ENCODE measurements around the gene DNAH17. TPM values are rescaled to one million over a fixed set of nuclear protein-coding genes. Genes with fewer than 3 reads are reported as not detected.

The DNAH17 gene
- total RNA-seq, 1 donor from 2014 or later: not detected

- intact Hi-C loops (cut with micrococcal nuclease): no loop called here
Observed at GRCh38 chr17:78460176-78460675, 117.0 kb downstream of the DNAH17 start.

DNA sequence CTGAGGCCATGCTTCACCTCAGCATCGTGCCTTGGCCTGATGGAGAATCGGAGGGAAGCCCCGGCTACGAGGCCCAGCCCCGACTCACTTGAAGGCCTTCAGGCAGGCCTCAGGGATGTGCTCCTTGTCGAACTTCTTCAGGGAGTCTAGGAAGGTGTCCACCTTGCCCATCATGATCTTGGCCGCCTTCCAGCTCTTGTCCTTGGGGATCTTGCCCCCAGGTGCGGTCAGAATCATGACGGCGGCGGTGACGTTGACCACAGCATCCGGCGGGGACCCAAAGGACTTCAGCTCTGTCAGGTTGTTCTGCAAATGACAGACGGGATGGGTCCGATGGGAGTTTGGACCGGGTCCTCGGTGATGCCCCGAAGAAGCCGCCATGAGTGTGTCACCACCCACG lies 117.5 kb downstream of the DNAH17 start:
- intact Hi-C loops (cut with micrococcal nuclease): no loop called here

DNA sequence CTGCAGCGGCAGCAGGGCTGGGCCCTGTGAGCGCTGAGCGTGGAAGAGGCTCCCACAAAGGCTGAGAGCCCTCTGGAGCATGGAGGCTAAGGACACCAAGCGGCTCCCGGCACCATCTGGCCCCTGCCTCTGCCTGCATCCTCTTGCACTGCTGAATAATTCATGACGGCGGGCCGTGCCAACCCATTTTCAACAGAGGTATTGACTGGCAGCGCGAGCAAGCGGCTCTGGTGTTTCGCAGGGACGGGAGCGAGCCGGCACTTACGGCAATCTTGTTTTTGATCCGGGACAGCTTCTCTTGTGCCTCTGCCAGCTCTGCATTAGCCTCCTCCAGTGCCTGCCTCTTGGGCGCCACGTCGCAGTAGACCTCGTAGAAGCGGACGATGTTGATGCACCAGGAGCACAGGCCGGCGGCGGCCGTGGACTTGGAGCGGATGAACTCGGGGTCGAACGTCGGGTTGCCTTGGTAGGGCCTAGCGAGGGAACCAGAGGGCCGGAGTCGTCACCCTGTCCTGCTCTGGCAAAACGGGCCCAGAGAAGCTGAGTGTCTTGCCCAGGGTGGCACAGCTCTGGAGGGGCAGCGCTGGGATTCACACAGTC lies 118.4 kb downstream of the DNAH17 start:
- intact Hi-C loops (cut with micrococcal nuclease): no loop called here

DNA sequence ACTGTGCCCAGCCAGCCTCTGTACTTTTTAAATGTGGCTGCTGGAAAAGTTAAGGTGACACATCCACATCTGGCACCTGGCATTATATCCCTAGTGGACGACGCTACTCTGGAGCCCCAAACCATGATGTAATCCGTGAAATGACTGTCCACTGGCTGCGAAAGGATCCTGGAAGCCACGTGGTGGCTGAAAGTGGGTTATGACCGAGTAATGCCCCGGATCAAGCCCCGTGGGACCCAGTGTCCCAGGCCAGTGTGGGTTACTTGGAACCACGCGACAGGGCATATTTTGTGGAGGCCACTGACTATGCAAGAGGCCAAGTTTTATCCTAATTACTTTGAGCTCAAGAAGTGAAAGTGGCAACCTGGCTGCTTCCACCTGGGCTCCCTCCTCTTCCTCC lies 119.1 kb downstream of the DNAH17 start:
- intact Hi-C loops (cut with micrococcal nuclease): no loop called here

- intact Hi-C loops (cut with micrococcal nuclease): no loop called here
Observed at GRCh38 chr17:78454346-78454745, 122.8 kb downstream of the DNAH17 start.

- intact Hi-C loops (cut with micrococcal nuclease): no loop called here
Observed at GRCh38 chr17:78451753-78452152, 125.4 kb downstream of the DNAH17 start.

GRCh38 chr17:78450696-78451345 lies 126.4 kb downstream of the DNAH17 start:
- intact Hi-C loops (cut with micrococcal nuclease): no loop called here

- intact Hi-C loops (cut with micrococcal nuclease): no loop called here
Observed at GRCh38 chr17:78449983-78450595, 127.1 kb downstream of the DNAH17 start.

GRCh38 chr17:78448356-78448993 lies 128.7 kb downstream of the DNAH17 start:
- intact Hi-C loops (cut with micrococcal nuclease): no loop called here

DNA sequence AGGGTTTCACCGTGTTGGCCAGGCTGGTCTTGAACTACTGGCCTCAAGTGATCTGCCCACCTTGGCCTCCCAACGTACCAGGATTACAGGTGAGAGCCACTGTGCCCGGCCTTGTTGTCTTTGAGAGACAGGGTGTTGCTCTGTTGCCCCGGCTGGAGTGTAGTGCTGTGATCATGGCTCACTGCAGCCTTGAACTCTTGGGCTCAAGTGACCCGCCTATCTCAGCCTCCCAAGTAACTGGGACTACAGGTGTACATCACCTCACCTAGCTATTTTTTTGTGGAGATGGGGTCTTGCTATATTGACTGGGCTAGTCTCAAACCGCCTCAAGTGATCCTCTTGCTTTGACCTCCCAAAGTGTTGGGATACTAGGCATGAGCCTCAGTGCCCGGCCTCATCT lies 130.4 kb downstream of the DNAH17 start:
- intact Hi-C loops (cut with micrococcal nuclease): no loop called here

- intact Hi-C loops (cut with micrococcal nuclease): no loop called here
Observed at GRCh38 chr17:78444392-78444791, 132.8 kb downstream of the DNAH17 start.

DNA sequence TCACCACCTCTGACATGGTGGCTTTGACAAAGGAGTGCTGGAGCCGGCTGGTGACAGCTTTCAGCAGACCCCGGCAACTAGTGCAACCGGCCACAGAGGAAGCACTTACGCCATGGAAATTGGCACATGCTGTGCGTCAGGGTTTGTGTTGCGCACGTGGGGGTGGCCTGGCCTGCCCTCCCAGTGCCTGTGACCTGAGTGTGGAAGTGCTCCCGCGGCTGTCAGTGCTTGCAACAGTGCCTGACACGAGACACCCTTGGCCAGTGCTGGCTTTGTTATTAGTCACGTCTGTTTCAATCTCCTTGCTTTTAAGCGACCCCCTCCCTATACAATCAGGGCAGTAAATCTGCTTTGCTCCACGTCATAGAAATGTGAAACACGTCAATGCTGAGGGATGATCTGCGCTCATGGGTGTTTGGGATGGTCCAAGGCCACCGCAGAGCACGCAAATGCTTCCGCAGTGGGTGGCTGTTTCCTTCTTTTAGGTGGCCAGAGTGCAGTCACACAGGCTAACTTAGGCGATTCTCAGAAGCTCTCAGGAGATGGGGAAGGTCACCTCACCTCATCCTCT lies 134.5 kb downstream of the DNAH17 start:
- intact Hi-C loops (cut with micrococcal nuclease): no loop called here

DNA sequence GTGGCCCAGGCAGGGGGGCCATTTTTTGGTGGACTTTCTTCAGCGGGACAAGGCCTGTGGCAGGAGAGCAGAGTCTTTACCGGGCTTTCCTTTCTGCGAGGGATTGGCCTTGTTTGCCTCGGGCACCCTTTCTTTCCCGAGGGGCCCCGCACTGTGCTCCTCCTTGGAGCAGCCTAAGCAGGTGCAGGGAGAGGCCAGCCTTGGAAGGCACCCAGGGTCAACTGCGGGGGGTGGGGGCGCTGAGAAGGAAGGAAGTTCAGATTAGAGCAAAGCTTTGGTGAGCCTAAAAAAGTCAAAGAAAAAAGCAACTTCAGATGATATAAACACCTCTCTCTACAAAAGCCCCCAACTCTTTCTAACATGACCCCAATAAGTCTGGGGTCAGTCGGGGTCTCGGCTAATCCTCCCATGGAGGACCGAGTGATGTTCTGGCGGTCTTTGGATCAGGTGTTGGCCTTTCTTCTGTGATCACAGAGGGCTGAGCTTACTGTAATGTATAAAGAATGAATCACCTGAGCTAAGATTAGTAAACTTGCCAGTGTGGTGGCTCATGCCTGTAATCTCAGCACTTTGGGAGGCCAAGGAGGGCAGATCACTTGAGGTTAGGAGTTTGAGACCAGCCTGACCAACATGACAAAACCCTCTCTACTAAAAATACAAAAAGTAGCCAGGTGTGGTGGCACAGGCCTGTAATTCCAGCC lies 135.8 kb downstream of the DNAH17 start:
- intact Hi-C loops (cut with micrococcal nuclease): no loop called here

- intact Hi-C loops (cut with micrococcal nuclease): no loop called here
Observed at GRCh38 chr17:78438694-78439325, 138.4 kb downstream of the DNAH17 start.

GRCh38 chr17:78438271-78438691 lies 138.9 kb downstream of the DNAH17 start:
- intact Hi-C loops (cut with micrococcal nuclease): no loop called here

DNA sequence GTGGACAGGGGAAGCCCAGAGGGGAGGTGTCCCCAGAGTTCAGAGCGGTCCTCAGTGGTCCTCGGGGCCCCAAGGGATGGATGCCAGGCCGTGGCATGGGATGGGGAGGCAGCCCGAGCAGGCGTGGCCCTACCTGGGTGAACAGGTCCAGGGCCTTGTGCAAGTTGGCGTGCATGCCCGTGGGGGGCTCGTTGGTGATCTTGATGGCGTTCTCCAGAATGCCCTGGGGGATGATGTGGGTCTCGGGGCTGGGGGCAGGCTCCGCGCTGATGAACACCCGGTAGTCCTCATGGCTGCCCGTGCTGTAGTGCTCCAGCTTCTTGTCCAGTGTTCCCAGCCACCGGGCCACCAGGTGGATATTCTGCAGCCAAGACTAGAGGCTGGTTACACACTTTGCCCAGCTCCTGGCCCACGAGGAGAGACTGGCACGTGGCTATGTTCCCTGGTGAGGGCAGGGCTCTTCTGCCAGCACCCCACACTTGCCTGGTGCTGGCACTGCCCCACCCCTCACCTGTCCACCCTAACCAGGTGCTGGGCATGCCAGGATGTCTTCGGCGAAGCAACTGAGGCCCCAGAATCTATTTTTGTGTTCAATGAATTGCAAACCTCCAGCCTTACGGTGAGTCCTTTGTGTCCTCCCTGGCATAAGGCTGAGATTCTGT lies 139.6 kb downstream of the DNAH17 start:
- intact Hi-C loops (cut with micrococcal nuclease): no loop called here

GRCh38 chr17:78435330-78436005 lies 141.7 kb downstream of the DNAH17 start:
- intact Hi-C loops (cut with micrococcal nuclease): no loop called here

- intact Hi-C loops (cut with micrococcal nuclease): no loop called here
Observed at GRCh38 chr17:78434455-78435329, 142.5 kb downstream of the DNAH17 start.

Data from T-helper 2 cell treated with Interferon-gamma antibody and Interleukin-4, amounts not matched to agents 100 ng/mL and 5 ng/mL, for 36 hours (primary cell).